ENCODE measurements around the gene UBR7.

- no peak for TF ChIP-seq CTCF (conservative IDR thresholded peaks at IDR 0.05; ENCODE audit: low read length)
- no peak for TF ChIP-seq EZH2phosphoT487 (IDR thresholded peaks at IDR 0.05; ENCODE audit: borderline replicate concordance)
These were observed 45.6 kb upstream of the UBR7 start for GRCh38 chr14:93161411-93161940.
